ENCODE results near the gene MPDZ.

DNA sequence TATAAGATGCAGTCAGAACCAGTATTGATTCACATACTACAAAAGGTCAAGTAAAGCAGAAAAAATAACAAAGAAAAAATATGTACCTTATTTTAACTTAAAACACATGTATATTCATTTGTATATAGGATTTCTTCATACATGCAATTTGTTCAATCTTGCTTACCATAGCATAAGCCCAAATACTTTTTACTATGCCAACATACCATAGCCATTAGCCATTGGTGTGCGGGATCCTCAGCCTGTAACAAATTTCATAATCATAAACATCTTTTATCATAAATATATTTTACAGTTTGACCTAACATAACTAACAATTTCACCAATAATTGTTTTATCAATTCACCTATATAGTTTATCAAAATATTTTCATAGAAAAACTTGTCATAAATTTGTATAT, 51.1 kb downstream of the MPDZ start:
- TF ChIP-seq, protein P1, sequence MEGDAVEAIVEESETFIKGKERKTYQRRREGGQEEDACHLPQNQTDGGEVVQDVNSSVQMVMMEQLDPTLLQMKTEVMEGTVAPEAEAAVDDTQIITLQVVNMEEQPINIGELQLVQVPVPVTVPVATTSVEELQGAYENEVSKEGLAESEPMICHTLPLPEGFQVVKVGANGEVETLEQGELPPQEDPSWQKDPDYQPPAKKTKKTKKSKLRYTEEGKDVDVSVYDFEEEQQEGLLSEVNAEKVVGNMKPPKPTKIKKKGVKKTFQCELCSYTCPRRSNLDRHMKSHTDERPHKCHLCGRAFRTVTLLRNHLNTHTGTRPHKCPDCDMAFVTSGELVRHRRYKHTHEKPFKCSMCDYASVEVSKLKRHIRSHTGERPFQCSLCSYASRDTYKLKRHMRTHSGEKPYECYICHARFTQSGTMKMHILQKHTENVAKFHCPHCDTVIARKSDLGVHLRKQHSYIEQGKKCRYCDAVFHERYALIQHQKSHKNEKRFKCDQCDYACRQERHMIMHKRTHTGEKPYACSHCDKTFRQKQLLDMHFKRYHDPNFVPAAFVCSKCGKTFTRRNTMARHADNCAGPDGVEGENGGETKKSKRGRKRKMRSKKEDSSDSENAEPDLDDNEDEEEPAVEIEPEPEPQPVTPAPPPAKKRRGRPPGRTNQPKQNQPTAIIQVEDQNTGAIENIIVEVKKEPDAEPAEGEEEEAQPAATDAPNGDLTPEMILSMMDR (IDR thresholded peaks at IDR 0.05), result no peak
- TF ChIP-seq POLR2AphosphoS5 (IDR thresholded peaks at IDR 0.05), result no peak
- TF ChIP-seq EP300 (IDR thresholded peaks at IDR 0.05), result no peak
- no peak for TF ChIP-seq POLR2A (IDR thresholded peaks at IDR 0.05)

Measured in stomach (tissue), 4 donors.